Activated B cell treated with CpG ODN at 0.5 μM for 24 hours (primary cell): Measurements from ENCODE around the gene KRTAP5-8. TPM values are rescaled to one million over a fixed set of nuclear protein-coding genes. Genes with fewer than 3 reads are reported as not detected.

Source experiments
- ATAC-seq: fragments of 200-7000 bp; cut with Tn5 transposase; one replicate; pipeline ENCODE4 v1.10.0; 2021; ENCODE audit warnings: low read depth, mild to moderate bottlenecking, moderate library complexity
- CTCF ChIA-PET: fragments of 350-600 bp; sonication (Branson Sonifier 250); formaldehyde crosslinking; loops from one replicate; lab custom pipeline; 2021; ENCODE audit warnings: antibody characterized with exemption; lab: Charles Lee
- POLR2A ChIA-PET: fragments of 350-600 bp; sonication (Branson Sonifier 250); formaldehyde crosslinking; loops from one replicate; lab custom pipeline; 2021; ENCODE audit warnings: antibody characterized with exemption; lab: Charles Lee
- DNase-seq: peaks from one replicate; pipeline ENCODE4 v3.0.0; 2022
- H3K27ac Mint-ChIP-seq: one replicate; pipeline ENCODE4 v1.8.0; 2020; ENCODE audit warnings: mixed read lengths
- H3K27me3 Mint-ChIP-seq: one replicate; pipeline ENCODE4 v1.8.0; 2021; ENCODE audit warnings: mixed read lengths
- H3K36me3 Mint-ChIP-seq: one replicate; pipeline ENCODE4 v1.8.0; 2021; ENCODE audit warnings: low read depth, mixed read lengths
- H3K4me1 Mint-ChIP-seq: one replicate; pipeline ENCODE4 v1.8.0; 2021; ENCODE audit warnings: mixed read lengths
- H3K4me3 Mint-ChIP-seq: one replicate; pipeline ENCODE4 v1.8.0; 2020; ENCODE audit warnings: mild to moderate bottlenecking, mixed read lengths
- H3K9me3 Mint-ChIP-seq: one replicate; pipeline ENCODE4 v1.8.0; 2020; ENCODE audit warnings: mixed read lengths
- intact Hi-C: fragments of 100-400 bp; cut with micrococcal nuclease; formaldehyde crosslinking; loops from one replicate; pipeline ENCODE4 v1.15.1; 2024
- total RNA-seq: library from RNA; stranded (reverse); gene quantifications from 2 replicates; pipeline ENCODE4 v1.2.3, GENCODE V29; 2022
- TF ChIP-seq, protein P1 (sequence below): fragments of 200-600 bp; IDR thresholded peaks from one replicate; pipeline ENCODE4 v1.8.0; 2022; ENCODE audit warnings: antibody characterized with exemption, mild to moderate bottlenecking

KRTAP5-8 gene
- total RNA-seq, 1 donor from 2014 or later: 0.20 TPM

DNA sequence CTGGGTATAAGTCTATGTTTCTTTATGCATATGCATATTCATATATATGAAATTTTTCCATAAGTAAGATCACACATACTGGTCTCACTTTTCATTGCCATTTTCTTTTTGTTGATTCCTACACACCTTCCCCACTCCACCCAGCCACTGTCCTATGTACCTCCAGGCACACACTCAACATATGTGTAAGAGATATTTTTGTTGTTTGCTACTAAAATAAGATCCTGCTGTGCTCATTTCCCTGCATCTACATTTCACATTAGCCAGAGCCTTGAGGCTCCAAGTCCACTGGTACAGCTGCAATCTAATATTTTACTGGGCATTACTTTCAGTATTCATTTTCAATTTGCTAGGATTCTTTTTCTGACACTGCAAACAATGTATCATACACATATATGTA lies 19.4 kb downstream of the KRTAP5-8 start:
- Mint-ChIP-seq H3K4me3 (no peak overlapping the region), H3K9me3 (peaks cover 2% of the 10 kb centered on the region), H3K4me1 (no peaks in the 10 kb centered on the region), H3K27ac (no peak overlapping the region), H3K27me3 (peaks cover 21% of the 10 kb centered on the region), H3K36me3 (no peaks in the 10 kb centered on the region)
- intact Hi-C loops: no loop called here
- CTCF ChIA-PET: no interaction called here
- POLR2A ChIA-PET: no interaction called here
- TF ChIP-seq, protein P1, sequence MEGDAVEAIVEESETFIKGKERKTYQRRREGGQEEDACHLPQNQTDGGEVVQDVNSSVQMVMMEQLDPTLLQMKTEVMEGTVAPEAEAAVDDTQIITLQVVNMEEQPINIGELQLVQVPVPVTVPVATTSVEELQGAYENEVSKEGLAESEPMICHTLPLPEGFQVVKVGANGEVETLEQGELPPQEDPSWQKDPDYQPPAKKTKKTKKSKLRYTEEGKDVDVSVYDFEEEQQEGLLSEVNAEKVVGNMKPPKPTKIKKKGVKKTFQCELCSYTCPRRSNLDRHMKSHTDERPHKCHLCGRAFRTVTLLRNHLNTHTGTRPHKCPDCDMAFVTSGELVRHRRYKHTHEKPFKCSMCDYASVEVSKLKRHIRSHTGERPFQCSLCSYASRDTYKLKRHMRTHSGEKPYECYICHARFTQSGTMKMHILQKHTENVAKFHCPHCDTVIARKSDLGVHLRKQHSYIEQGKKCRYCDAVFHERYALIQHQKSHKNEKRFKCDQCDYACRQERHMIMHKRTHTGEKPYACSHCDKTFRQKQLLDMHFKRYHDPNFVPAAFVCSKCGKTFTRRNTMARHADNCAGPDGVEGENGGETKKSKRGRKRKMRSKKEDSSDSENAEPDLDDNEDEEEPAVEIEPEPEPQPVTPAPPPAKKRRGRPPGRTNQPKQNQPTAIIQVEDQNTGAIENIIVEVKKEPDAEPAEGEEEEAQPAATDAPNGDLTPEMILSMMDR: no peak
- ATAC-seq (no peak), DNase-seq (no peak)

- ChIA-PET POLR2A (no interaction called here), CTCF (no interaction called here)
- H3K4me3 Mint-ChIP-seq: no peak overlapping the region
- H3K4me1 Mint-ChIP-seq: no peaks in the 10 kb centered on the region
- peaks cover 2% of the 10 kb centered on the region for H3K9me3 Mint-ChIP-seq
- TF ChIP-seq, protein P1: no peak
- no peak for DNase-seq
- H3K36me3 Mint-ChIP-seq: no peaks in the 10 kb centered on the region
- H3K27ac Mint-ChIP-seq: no peak overlapping the region
- H3K27me3 Mint-ChIP-seq: peaks cover 35% of the 10 kb centered on the region
- intact Hi-C loops: no loop called here
- ATAC-seq: no peak
These were observed 21.2 kb downstream of the KRTAP5-8 start for GRCh38 chr11:71558996-71559395.

DNA sequence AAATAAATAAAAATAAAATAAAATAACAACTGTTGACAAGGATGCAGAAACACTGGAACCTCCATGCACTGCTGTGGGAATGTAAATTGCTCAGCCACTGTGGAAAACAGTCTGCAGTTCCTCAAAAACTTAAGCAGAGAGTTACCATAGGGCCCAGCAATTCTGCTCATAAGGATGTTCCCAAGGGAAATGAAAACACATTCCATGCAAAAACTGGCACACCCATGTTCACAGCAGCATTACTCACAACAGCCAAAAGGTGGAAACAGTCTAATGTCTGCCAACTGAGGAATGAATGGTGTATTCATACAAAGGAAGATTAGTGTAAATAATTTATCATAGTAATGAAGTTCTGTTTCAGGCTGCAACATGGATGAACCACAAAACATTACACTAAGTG lies 24.3 kb downstream of the KRTAP5-8 start:
- CTCF ChIA-PET: no interaction called here
- TF ChIP-seq, protein P1: no peak
- intact Hi-C loops: loop anchor here (5.0 kb wide), 1 partner anchor 745 kb away; no protein-coding TSS in a partner anchor
- Mint-ChIP-seq H3K27me3 (peaks cover 45% of the 10 kb centered on the region), H3K27ac (no peak overlapping the region), H3K4me3 (no peak overlapping the region), H3K9me3 (peaks cover 2% of the 10 kb centered on the region), H3K36me3 (no peaks in the 10 kb centered on the region), H3K4me1 (no peaks in the 10 kb centered on the region)
- POLR2A ChIA-PET: no interaction called here
- DNase-seq (no peak), ATAC-seq (no peak)

- ATAC-seq (no peak), DNase-seq (no peak)
- no peaks in the 10 kb centered on the region for H3K4me1 Mint-ChIP-seq
- peaks cover 42% of the 10 kb centered on the region for H3K27me3 Mint-ChIP-seq
- H3K4me3 Mint-ChIP-seq: no peak overlapping the region
- H3K9me3 Mint-ChIP-seq: peaks cover 2% of the 10 kb centered on the region
- no peaks in the 10 kb centered on the region for H3K36me3 Mint-ChIP-seq
- TF ChIP-seq, protein P1: no peak
- intact Hi-C loops: loop anchor here (5.0 kb wide), 1 partner anchor 746 kb away; no protein-coding TSS in a partner anchor
- ChIA-PET CTCF (no interaction called here), POLR2A (no interaction called here)
- no peak overlapping the region for H3K27ac Mint-ChIP-seq
These were observed 25.6 kb downstream of the KRTAP5-8 start for GRCh38 chr11:71563406-71563805.

DNA sequence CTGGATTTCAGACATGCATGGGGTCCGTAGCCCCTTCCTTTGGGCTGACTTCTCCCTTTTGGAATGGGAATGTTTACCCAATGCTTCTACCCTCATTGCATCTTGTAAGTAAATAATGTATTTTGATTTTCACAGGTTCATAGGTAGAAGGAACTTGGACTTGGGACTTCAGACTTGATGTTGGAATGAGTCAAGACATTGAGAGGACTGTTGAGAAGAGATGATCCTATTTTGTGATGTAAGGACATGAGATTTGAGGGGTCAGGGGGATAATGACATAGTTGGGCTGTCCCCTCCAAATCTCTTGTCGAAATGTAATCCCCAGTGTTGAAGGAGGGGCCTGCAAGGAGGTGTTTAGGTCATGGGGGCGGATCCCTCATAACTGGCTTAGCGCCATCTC lies 26.6 kb downstream of the KRTAP5-8 start:
- intact Hi-C loops: loop anchor here (5.0 kb wide), 1 partner anchor 747 kb away; no protein-coding TSS in a partner anchor
- no peak overlapping the region for H3K4me3 Mint-ChIP-seq
- no peak overlapping the region for H3K27ac Mint-ChIP-seq
- DNase-seq: no peak
- ChIA-PET POLR2A (interaction anchor here (0.6 kb wide), 1 partner anchor 1532 kb away, joined by 3 read pairs; no protein-coding TSS in a partner anchor), CTCF (no interaction called here)
- no peak for ATAC-seq
- TF ChIP-seq, protein P1: no peak
- peaks cover 2% of the 10 kb centered on the region for H3K9me3 Mint-ChIP-seq
- H3K27me3 Mint-ChIP-seq: peaks cover 38% of the 10 kb centered on the region
- no peaks in the 10 kb centered on the region for H3K4me1 Mint-ChIP-seq
- no peaks in the 10 kb centered on the region for H3K36me3 Mint-ChIP-seq
